Breast epithelium (tissue), 3 donors: Measurements from ENCODE around the gene TRAPPC6A.

Experiments
- POLR2A ChIP-seq: fragments of 450-650 bp; IDR thresholded peaks from one replicate; pipeline ENCODE4 v1.6.1; 2016; ENCODE audit warnings: antibody characterized with exemption, mild to moderate bottlenecking, moderate library complexity
- POLR2AphosphoS5 ChIP-seq, 3 donors: sonication (generic); formaldehyde crosslinking; IDR thresholded peaks; one replicate each; pipeline ENCODE4 v1.6.1; 2017; ENCODE audit warnings: antibody characterized with exemption in 3 of 3
- TF ChIP-seq, protein P1 (sequence below), 3 donors: fragments of 450-650 bp; IDR thresholded peaks; one replicate each; pipeline ENCODE4 v1.5.1; 2016 to 2017; ENCODE audit warnings: antibody characterized with exemption in 3 of 3, mild to moderate bottlenecking in 3 of 3, moderate library complexity in 3 of 3

- TF ChIP-seq, protein P1, sequence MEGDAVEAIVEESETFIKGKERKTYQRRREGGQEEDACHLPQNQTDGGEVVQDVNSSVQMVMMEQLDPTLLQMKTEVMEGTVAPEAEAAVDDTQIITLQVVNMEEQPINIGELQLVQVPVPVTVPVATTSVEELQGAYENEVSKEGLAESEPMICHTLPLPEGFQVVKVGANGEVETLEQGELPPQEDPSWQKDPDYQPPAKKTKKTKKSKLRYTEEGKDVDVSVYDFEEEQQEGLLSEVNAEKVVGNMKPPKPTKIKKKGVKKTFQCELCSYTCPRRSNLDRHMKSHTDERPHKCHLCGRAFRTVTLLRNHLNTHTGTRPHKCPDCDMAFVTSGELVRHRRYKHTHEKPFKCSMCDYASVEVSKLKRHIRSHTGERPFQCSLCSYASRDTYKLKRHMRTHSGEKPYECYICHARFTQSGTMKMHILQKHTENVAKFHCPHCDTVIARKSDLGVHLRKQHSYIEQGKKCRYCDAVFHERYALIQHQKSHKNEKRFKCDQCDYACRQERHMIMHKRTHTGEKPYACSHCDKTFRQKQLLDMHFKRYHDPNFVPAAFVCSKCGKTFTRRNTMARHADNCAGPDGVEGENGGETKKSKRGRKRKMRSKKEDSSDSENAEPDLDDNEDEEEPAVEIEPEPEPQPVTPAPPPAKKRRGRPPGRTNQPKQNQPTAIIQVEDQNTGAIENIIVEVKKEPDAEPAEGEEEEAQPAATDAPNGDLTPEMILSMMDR (IDR thresholded peaks at IDR 0.05): no peak
- TF ChIP-seq POLR2AphosphoS5 (IDR thresholded peaks at IDR 0.05) (no peak), POLR2A (no peak)
These were observed 44.4 kb downstream of the TRAPPC6A start for GRCh38 chr19:45133661-45134060.
